Measurements from ENCODE around the gene SLC2A8.

GRCh38 chr9:127396253-127396807 lies 639 bp upstream of the SLC2A8 start:
- TF ChIP-seq POLR2AphosphoS5 (IDR thresholded peaks at IDR 0.05; ENCODE audit: low read depth, low read length) (no peak), TAF1 (IDR thresholded peaks at IDR 0.05; ENCODE audit: borderline replicate concordance, low read depth, low read length) (no peak)

Data from GM12892 (cell line).